ENCODE results near the gene PLTP.

The PLTP gene

GRCh38 chr20:45867819-45868176, 44.2 kb downstream of the PLTP start:
- no peak for DNase-seq

DNA sequence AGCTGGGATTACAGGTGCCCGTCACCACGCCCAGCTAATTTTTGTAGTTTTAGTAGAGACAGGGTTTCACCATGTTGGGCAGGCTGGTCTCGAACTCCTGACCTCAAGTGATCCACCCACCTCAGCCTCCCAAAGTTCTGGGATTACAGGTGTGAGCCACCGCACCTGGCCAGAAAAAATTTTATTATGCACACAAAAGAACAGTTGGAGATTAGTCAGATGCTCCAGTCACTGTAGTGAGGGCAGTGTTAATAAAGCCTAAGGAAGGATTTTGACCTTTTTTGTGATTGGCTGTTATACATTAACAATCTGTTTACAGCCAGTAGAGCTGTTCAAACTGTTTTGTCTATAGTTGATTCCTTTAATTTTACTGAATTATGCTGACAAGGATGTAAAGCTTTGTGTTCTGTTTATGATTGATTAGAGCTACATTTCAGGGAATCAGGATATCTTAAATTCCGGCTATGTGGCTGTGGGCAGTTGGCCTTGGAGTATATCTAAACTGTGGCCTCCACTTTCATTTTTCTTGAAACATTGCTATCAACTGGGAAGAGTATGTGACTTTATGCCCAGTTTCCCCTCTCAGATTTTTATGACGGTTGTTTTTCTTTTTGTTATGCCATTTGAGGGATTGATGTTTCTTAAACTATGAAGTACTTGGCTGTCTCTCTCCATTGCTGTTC, 44.7 kb downstream of the PLTP start:
- DNase-seq, result no peak

DNA sequence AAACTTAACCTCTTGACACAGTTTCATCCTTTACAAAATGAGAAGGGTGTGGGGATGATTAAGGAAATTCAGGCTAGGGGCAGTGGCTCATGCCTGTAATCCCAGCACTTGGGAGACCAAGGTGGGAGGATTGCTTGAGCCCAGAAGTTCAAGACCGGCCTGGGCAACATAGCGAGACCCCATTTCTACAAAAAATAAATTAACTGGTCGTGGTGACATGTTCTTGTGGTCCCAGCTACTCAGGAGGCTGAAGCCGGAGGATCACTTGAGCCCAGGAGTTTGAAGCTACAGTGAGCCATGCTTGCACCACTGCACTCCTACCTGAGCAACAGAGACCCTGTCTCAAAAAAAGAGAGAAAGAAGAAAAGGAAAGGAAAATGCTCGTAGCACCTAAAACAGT, 45.5 kb downstream of the PLTP start:
- no peak for DNase-seq

GRCh38 chr20:45863543-45864470, 48.1 kb downstream of the PLTP start:
- DNase-seq, result no peak

DNA sequence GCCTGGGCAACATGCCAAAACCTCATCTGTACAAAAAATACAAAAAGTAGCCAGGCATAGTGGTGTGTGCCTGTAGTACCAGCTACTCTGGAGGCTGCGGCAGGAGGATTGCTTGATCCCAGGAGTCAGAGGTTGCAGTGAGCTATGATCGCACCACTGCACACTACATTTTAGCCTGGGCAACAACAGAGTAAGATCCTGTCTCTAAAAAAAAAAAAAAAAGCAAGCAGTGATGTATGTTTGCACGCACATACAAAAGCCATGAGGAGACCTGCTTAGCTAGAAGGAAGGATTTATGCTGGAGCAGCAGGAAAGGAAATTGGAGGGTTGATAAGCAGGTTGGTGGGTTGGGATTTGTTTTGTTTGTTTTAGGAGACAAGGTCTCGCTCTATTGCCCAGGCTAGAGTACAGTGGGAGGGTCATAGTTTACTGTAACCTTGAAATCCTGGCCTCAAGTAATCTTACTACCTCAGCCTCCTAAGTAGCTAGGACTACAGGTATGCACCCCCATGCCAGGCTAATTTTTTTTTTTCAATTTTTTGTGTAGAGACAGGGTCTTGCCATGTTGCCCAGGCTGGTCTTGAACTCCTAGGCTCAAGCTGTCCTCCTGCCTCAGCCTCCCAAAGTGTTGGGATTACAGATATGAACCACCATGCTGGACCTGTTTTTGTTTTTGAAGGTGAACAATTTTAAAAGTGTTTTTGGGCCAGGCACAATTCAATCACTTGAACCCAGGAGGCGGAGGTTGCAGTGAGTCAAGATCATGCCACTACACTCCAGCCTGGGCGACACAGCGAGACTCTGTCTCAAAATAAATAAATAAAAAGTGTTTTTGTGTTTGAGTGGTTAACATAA, 50.5 kb downstream of the PLTP start:
- DNase-seq, result no peak

DNA sequence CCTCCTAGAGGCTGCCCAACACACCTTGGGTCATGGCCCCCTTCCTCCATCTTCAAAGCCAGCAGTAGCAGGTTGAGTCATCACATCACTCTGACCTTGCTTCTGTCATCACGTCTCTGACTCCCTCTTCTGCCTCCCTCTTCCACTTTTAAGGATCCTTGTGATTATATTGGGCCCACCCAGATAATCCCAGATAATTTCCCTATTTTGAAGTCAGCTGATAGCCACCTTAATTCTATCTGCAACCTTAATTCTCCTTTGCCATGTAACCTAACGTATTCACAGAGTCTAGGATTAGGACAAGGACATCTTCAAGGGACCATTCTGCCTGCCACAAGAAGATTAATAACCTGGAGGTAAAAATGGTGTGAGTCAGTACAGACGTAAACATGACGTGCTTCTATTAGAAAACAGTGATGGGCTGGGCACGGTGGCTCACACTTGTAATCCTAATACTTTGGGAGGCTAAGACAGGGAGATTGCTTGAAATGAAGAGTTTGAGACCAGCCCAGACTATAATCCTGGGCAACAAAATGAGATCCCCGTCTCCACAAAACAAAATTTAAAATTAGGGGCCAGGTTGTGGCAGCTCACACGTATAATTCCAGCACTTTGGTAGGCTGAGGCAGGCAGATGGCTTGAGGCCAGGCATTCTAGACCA, 51.3 kb downstream of the PLTP start:
- no peak for DNase-seq

GRCh38 chr20:45859916-45860315, 52.0 kb downstream of the PLTP start:
- DNase-seq, result no peak

DNA sequence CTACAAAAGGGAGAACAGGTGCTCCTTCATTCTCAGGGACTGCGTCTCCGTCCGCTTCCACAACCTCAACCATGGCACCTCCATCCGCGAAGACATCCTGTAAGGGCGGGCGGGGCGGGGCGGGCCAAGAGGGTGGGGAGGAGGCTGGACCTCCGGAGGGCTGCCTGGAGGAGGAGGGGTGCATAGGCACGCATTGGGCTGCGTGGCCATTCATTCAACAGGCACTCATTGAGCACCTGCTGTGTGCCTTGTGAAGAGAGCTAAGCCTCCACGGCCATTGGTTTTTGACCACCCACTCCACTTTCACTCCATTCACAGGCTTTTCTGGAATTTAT, 54.1 kb downstream of the PLTP start:
- DNase-seq, result peak; percentile 11

DNA sequence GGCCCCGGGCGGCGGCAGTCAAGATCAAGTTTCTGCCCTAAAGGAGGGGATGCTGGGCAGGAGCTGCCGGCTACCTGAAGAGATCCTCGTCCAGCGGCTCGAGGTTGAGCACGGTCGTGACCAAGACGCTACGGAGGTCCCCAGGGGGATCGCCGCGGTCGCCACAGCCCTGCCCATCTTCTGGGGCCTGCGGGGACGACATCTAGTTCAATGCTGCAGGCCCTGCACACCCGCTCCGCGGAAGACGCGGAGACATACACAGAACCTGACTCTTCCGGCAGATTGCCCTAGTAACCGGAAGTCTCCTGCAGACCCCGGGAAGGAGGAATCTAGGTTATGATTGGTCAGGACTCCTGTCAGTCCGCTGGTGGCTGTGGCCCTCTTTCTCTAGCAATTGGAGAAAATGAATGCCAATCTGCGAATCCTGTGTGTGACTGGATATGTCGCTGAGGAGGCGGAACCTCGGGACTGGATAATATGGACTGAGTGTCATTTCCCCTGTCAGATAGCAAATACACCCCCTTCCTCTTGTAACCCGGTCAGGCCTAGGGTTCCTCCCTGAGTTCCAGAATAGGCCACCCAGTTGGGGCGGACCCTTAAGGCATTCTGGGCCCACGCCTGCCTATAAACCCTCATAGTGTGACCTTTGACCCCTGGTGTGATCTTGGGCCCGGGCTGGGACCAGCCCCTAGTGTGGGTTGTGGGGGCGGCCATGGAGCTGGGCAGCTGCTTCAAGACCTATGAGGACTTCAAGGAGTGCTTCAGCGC, 54.7 kb downstream of the PLTP start, which contains the start of the genes ACOT8 and ZSWIM3:
TSS of gene ACOT8 (minus strand) at position 279 of the 768 bp plus-strand sequence. CDS start at position 202, 77 bp downstream.
TSS of gene ZSWIM3 (plus strand) at position 501 of the 768 bp plus-strand sequence. CDS start at position 713, 212 bp downstream.
- peak; percentile 99 for DNase-seq

- no peak for DNase-seq
Observed at GRCh38 chr20:45853484-45853883, 58.5 kb downstream of the PLTP start.

GRCh38 chr20:45852326-45852725, 59.6 kb downstream of the PLTP start:
- DNase-seq, result no peak

GRCh38 chr20:45851501-45851900, 60.5 kb downstream of the PLTP start:
- DNase-seq, result no peak

DNA sequence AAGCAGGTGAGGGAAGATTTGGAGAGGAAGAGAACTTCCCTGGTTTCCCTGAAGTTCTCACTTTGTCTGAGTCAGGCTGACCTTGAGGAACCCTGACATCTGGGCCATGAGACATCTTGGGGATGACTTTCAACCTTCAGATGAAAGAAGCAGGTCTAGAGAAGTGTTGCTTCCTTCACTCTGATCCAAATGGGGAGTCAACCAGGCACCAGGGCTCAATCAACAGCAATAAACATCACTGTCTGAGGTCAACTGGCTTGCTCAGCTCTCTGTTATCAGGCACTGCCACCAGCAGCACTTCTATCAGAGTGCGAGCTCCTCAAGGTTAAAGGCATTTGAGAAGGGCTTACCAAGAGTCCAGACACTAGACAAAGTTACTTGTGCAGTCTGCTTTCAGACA, 61.0 kb downstream of the PLTP start:
- no peak for DNase-seq

GRCh38 chr20:45850238-45850637, 61.7 kb downstream of the PLTP start:
- no peak for DNase-seq

GRCh38 chr20:45848969-45849582, 62.9 kb downstream of the PLTP start:
- no peak for DNase-seq
